IPS DF 4.7 (cell line): ENCODE data around the gene CD1B.
"Not testable (repeated sequence)": the region's sequence is repeated elsewhere in the genome, so short reads cannot be mapped to it uniquely, and the experiment has no call there.

Experiments
- DNase-seq: peaks from one replicate; pipeline ENCODE4 v3.0.0-alpha.2; 2013; ENCODE audit warnings: low spot score; ENCODE audit errors: extremely low read depth

Gene CD1B

GRCh38 chr1:158329300-158329699 lies 2.0 kb downstream of the CD1B start:
- DNase-seq: no peak

GRCh38 chr1:158328426-158328825 lies 2.9 kb downstream of the CD1B start:
- no peak for DNase-seq

GRCh38 chr1:158327481-158327880 lies 3.9 kb downstream of the CD1B start:
- DNase-seq: no peak

GRCh38 chr1:158324395-158324794 lies 6.9 kb downstream of the CD1B start:
- DNase-seq: no peak

- no peak for DNase-seq
Observed at GRCh38 chr1:158323866-158324265, 7.5 kb downstream of the CD1B start.

GRCh38 chr1:158311066-158311465 lies 20.3 kb downstream of the CD1B start:
- DNase-seq: no peak

- no peak for DNase-seq
Observed at GRCh38 chr1:158310623-158311022, 20.7 kb downstream of the CD1B start.

- DNase-seq: no peak
Observed at GRCh38 chr1:158295791-158296190, 35.5 kb downstream of the CD1B start.

- no peak for DNase-seq
Observed at GRCh38 chr1:158290321-158290844, 40.9 kb downstream of the CD1B start.

- no peak for DNase-seq
Observed at GRCh38 chr1:158289811-158290210, 41.5 kb downstream of the CD1B start, which contains the start of gene CD1C. TSS of gene CD1C (plus strand) at chr1:158289923. CDS start at chr1:158290065, 142 bp downstream.

- no peak for DNase-seq
Observed at GRCh38 chr1:158286941-158287346, 44.4 kb downstream of the CD1B start.

GRCh38 chr1:158286487-158286886 lies 44.8 kb downstream of the CD1B start:
- no peak for DNase-seq

- DNase-seq: no peak
Observed at GRCh38 chr1:158285756-158286241, 45.5 kb downstream of the CD1B start.

- no peak for DNase-seq
Observed at GRCh38 chr1:158283965-158284364, 47.4 kb downstream of the CD1B start.

- DNase-seq: not testable (repeated sequence)
Observed at GRCh38 chr1:158282421-158282820, 48.9 kb downstream of the CD1B start.
